Retina (tissue), 1 donor: ENCODE measurements around the gene KCNG1.
A peak's percentile ranks its signal among the peaks of the same experiment; 100 is the strongest.

Source experiments
- DNase-seq: peaks from one replicate; pipeline ENCODE4 v3.0.0-alpha.2; 2016

Gene KCNG1

DNA sequence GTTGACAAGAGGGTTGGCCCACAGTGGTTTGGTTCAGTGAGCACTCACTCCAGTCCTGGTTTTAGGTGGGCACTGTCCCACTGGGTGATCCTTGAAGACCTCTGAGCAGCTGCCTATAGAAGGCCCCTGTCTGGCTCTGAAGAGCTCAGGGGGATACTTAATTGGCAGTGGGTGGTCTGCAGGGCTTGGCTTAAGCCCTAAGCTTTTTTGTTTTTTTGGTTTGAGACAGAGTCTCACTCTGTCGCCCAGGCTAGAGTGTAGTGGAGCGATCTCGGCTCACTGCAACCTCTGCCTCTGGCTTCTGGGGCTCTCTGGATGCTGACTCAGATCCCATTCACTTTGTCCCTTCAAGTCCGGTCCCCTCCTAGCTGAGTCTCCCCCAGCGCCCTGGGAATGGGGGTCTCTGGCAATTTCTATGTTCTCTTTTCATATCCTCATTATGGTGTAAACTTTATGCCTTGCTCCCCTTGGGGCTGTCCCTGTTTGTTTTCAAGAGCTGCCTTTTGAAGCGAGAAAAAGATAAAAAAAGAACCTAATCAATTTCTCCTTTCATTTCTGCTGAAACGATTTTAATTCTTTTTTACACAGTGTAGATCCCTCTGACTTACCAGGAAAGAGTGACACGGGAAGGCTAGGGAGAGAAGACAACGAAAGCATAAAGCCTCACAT lies 12.2 kb upstream of the KCNG1 start:
- DNase-seq, result no peak

DNA sequence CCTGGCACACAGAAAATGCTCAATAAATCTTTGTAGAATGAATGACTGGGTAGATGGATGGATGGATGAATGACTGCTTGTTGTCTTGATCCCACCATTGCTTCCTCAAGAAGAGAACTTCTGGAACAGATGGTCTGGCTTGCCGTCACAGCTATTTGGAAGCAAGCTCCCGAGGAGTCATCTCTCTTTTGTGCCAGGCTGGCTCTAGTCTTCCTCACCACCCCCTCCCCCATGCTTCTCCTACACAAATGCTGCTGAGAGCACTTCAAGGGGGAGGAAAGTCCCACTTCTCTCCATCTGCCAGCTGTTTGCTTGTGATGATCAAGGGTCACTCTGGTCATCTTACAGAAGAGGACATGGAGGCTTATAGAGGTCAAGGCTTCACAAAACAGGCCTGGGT lies 11.6 kb upstream of the KCNG1 start:
- DNase-seq, result no peak

DNA sequence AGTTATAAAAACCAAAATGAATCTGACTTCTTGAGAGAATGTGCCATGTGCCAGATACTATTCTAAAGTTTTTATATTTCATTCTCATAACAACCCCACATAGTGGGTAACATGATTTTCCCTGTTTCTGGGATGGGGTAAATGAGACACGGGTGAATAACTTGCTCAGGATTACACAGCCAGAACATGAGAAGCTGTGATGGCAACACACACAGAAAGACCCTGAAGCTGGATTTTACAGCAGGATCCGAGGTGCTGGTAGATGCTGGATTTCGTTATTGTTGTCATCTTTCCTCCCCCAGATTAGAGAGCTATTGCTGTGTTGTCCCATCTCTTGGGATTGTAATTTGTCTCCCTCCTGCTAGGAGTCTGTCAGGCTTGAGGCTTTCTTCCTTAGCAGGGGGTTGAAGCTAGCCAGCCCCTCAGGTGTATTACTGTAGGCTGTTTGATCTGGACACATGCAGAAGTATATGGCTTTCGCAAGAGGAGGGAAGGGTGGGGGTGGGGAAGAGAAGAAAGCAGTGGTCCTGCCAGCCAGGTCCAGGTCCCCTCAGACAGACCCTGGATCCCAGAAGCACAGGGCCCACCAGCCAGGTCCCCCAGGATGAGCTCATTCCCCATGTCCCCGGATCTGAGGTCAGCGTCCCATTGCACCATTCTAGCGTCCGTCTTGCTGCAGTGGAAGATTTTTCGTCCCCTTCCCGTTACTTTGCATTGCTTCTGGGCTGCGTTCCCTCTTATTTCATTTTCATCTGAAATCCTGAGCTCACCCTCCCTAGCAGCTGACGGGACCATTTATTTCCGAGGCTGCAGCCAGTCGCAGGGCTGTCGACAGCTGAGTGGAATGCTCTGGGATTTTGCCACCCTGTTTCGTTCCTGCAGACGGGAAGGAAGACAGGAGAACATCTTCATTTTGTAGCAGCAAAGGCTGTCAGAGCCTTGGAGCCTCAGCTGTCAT lies 7.3 kb upstream of the KCNG1 start:
- no peak for DNase-seq

DNA sequence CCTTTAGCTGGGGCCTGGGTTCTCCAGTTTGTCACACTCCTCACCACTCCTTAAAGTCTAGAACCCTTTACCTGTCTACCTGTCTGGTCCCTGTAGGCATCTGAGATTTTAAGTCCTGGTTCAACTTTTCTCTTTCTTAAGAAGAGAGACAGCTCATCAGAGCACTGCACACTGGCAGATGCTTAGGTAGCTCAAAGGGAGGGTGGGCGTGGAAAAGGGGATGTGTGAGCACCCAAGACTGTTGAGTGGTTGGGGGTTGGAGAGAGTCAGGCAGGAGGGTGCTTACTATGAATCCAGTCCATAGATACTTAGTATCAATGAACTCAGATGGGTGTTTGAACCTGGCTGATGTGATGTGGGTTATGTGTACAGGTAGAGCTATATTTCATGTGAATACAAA lies 6.6 kb upstream of the KCNG1 start:
- DNase-seq, result no peak

DNA sequence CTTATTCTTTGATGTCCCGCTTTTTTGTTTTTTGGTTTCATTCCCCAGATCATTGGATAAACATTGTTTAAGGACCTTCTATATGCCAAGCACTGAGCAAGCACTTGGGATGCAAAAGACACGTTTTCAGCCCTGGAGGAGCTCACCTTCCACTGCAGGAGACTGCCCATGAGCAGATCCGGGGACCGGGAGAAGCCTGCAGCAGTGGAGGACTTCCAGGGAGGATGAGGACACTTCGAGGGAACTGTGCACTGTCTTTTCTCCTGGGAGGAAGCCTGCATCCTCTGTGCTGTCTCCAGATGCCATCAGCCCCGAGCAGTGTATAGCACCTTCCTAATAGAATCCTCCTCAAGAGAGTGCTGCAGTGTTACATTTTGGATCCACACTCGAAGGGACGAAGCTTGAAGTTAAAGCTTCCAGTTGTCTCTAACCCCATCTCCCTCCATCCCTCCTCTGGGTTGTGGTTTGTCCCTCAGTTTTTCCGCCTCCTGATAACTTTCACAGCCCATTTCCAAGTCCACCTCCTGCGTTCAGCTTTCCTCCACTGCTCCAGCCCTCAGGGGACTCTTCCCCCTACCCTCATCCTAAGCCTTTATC lies 5.8 kb upstream of the KCNG1 start:
- no peak for DNase-seq

DNA sequence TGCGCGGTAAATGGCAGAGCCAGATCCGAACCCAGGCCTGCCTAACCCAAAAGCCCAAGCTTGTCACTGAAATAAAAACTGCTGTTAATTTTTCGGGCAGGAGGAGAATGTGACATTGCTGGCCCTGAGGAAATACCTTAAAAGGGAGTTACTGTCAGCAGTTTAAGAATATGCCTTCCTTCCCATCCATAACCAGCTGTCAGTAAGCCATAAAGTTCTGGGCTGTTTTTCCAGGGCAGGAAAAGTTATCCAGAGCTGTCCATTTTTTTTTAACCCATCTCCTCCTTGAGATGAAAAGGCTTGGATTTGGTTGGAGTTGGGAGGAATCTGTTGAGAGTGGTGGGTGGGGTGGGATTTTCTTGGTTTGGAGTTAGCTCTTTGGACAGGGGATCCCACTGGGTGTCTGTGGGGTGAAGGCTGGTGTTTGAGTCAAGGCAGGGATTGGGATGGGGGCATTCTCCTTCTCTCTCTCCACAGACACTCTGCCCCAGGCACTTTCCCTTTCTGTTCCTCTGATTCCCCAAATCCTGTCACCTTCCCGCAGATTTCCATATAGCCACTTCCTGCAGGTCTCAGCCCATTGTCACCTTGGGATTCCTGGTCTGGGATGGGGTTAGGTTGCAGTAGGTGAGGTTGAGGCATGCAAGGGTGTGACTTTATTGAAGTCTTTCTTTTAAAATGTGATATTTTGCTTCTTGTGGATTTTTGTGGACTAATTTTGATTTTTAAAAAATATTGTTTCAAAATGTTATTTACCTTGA lies 4.3 kb upstream of the KCNG1 start:
- DNase-seq, result no peak

DNA sequence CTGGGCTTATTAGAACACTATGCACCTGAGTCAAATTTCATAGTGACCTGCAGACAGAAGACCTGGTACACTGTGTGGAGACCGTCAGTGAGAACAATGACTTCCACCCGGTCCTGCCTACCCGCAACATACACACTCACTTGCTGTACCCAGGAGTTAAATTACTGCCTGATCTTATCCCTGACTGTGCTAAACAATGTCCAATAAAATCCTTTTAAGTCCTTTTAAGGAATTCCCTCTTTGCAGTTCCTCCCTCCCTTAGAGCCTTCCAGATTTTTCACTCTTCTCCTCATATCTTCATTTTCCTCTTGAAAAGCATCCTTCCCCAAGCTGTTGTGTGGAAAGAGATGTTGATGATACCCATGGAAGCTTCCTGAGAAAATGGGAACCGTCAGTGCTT lies 3.4 kb upstream of the KCNG1 start:
- no peak for DNase-seq

DNA sequence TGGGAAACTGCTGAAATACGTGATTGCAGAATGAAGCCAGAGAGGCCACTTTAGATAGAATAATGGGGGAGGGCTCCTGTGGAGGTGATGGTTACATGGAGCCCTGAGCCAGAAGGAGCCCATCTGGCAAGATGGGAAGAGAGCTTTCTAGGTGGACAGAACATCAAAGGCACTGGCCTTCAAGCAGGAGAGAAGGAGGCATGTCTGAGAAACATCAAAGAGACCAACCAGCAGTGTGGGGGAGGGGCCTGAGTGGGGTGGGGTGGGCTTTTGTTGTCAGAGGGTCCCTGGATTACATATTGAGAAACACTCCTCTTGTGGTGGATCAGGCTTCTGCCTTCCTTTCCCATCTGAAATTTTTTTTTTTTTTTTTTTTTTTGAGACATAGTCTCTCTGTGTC lies 1.9 kb upstream of the KCNG1 start:
- DNase-seq, result no peak

DNA sequence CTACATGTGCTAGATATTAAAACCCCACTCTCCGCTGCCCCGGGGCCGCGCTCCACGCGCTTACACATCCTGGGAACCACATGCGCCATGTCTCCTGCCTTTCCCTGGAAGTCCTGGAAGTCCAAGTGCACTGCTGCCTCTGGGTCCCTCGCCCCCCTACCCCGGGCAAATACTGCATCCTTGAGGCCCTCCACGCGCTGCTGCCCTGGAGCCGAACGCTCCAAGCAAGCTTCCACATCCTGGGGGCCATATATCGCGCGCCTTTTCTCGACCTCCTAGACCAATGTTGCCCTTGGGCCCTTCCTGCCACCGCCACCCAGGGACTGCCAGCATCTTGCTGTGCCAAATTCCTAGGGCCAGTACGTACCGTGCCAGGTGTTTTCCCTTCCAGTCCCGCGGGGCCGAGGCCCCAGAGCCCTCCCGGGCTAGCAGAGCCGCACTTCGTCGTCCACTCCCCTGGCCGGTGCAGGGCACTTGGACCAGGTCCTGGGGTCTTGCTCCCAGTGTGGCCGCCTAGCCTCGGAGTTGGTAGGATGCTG lies 779 bp upstream of the KCNG1 start:
- DNase-seq, result no peak

DNA sequence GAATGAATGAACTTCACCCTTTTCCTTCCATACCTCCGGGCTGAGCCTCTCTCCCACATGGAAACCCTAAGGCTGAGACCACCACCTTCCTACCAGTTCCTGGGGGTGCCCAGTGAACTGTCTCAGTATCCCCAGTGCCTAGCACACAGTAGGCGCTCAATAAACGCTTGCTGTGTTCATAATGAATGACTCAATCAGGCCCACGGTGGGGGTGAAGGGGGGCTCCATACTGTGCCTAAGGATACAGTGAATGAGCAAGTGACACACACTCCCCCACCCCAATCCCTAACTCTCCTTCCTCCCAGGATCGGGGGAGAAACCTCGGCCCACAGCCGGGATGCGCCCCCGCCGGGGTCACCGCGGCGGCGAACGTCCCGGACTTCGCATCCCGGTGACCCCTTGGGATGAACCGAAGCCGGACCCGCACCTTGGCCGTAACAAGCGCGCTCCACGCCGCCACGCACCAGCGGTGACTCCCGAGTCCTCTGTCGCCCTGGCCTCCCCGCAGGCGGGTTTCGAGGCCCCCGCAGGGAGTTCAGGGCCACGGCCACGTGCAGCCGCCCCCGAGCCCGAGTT lies 592 bp downstream of the KCNG1 start:
- no peak for DNase-seq

DNA sequence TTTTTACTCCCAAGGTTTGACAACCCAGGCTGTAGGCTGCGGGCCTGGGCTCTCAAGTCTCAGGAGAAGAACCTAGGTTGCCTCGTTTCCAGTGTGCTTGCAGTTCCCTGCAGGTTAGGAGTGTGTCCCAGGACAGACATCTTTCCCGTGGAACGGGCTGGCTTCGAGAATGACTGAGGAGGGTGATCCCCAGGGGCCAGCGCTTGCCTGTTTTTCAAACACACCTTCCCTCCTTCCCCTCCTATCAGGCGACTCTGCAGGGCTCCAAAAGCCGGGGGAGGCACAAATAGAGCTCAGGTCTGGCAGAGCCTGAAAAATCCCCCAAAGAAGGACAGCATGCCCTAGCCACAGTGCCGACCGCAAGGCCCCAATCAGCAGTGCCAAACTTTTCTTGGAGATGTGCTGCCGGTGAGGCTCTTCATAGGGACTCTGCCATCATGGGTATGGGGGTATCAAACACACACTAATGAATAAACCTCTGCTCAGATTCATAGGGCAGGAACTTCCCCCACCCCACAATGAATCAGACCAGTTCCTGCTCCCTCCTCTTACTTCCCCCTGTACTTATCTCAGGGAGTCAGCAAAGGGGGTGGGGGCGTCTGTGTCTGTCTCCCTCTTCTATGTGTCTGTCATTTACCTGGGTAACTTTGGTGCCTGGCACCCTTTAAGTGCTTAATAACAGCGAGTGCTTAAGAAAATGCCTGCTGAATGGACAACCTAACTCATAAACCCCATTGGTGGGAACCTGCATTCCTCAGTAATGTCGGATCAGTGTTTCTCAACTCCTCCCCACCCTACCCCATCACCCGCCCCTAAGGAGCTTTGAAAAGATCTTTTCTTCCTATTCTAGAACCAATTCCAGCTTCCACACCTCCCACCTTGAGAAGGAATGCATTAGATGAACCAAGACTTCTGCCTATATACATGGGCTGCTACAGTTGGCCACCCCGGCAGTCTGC lies 1.6 kb downstream of the KCNG1 start:
- no peak for DNase-seq

DNA sequence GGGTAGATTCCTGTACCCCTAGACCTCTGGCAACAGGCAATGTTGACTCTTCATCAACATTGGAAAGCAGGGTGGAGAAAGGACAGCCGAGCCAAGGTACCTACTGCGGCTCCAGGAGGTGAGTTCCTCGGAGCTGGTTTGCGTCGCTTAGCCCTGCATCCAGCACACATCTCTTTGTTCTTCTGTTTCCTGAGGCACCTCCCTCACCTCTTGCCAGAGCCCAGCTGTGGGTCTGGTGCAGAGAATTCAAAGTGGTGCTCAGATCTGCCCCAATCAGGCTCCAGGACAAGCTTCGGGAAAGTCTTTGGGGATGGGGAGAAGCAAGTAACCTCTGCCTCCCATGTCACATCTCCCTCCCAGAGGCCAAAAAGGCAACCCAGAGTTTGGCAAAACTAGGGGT lies 2.2 kb downstream of the KCNG1 start:
- DNase-seq, result no peak

DNA sequence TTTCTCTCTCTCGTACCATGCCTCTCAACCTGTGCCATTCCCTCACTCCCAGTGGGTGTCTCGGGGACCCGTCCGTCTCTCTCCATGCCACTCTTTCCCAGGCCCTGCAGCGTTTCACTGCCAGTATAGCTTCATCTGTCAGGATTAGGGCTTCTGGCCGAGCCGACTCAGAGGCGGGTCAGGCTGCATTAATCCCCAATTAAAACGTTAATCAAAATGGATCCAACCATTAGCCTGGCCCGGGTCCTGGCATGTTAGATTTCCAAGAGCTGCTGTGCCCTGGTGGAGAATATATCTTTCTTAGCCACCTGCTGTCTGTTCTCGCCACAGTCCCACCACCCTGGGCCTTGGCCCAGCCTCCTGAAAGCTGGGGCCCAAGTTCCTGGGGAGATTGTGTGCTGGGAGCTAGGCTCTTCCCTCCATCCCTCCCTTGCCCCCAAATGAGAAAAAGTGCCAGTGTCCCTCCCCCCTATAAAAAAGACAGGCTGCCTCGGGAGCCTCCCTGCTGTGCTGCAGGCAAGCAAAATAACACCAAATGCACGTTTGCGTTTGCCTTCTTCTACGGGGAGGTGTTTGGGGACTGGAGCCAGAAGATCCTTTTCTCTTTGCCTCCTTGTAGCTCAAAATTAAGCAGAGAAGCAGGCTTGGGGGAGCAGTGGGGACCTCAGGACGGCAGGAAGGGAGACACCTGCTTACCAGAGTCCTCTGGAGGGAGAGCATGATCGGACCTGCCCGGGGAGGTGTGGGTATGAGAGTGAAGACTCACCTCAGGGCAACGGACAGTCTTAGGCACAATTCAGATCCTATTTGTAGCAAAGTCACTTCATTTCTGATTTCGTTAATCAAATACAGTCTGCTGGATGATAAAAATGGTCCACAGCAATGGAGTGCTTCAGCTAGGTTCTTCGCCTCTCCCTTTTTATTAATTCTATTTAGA lies 3.0 kb downstream of the KCNG1 start:
- peak; percentile 18 for DNase-seq

DNA sequence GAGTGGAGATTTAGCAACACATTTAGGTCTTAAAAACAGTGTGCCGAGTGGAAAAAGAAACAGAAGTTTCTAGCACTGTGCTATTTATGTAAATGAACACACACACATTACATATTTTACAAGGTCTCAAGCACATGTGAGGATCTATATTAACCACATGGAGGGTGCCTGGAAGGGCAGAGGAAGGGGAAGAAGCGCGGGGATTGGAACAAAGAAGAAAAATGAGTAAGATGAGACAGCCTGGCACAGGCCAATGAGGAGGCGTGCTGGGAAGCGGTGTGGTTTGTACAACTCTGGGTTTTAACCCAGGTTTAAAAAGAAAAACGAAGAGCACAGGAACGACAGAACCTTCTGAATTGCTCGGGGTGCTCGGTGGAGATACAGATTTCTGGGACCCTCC lies 5.7 kb downstream of the KCNG1 start:
- DNase-seq, result no peak

DNA sequence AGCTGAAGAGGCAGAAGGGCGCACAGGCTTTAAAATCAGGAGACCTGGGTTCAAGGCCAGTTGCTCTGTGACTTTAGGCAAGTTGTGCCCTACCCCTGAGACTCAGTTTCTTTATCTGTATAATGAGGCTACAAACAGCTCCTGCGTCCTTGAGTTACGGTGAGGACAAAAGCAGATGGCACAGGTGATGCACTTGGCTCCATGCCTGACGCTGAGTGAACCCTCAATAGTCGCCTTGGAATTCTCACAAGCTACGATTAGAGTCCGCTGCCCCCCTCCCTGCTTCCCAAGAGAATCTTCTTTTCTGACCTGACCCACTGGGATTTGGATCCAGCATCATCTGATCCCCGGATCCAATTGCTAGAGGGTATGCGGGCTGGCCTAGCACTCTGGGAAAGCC lies 6.4 kb downstream of the KCNG1 start:
- DNase-seq, result no peak

DNA sequence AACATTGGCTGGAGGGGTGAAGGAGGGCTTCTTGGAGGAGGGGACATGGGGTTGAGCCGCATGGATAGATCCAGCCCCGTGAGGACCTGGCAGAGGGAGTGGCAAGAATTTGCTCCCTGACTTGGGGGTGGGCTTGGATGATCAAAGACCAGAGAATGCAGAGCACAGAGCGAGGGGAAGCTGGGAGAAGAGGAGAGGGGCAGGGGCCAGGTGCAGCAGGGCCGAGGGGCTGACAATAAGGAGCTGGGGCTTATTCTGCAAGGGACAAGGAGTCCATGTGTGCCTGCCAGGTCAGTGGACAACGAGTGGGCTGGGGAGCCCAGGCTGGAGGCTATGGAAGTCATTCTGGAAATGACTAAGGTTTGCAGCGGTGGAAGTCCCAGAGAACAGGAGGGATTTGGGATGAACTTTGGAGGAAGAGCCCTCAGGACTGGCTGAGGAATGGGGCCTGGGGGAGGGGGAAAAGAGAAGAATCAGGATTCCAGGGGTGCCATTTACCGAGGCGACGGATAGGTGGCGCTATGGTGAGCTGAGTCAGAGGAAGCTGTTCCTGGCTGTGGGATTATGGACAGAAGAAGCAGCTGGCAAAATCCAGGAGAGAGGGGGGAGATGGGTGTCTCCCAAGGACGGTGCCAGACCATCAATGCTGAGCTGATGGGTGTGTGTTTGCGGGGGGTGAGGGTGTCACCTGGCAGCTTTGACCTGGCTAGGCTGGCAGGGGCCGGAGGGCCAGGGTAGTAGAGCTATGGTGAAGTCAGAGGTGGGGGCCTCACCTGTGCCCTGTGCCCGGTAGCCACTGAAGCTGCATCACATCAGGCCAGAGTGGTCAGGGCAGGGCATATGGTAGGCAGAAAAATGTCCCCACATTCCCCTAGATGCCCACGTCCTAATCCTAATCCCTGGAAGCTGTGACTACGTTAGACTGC lies 7.8 kb downstream of the KCNG1 start:
- DNase-seq, result peak; percentile 84

DNA sequence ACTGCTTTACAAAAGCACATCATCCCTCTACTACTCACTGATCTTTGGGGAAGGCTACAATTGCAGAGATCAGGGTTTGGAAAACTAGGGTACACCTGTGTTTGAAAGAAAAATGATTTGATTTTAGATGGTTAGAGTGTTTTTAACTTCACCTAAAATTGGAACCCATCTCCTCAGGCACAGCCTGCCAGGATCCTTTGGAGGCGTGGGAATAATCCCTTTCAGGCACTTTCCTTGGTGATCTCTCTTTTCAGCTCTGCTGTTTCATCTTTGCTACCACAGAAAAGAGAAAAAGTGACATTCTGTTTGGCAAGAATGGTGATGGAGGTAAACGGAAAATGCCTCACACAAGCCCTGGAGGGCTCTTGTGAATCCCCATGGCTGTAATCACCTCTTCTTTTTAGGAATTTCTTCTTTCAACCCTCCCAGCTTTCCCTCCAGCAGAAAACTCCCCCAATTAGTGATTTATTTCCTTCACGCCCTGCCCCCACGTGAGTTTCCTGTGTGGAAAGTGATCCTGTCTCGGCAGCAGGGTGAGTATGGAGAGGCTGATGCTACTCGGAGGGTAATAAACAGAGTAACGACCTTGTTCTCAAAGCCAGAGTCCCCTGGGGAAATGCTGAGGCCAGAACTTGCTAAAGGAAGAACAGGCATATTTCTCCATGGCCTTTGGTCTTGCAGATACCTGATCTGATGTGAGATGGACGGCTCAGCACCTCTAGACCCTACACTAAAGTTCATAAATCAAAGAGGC lies 9.2 kb downstream of the KCNG1 start:
- no peak for DNase-seq

DNA sequence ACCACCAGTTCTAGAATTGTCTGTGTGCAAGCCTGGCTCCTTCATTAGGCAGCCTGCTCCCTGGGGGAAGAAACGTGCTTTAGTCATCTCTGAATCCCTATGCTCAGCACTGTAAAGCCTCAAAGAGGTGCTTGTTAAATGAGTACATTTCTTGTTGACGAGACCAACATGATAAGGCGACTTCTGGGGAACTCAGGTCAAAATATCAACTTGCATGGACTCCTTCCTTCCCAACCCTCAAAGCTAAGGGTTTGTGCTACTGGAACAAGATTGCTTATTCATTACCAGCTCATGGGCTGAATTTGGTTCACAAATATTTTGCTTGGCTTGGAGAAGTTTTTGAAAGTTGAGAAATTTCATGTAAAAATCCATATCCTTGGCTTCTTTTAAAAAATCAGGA lies 10.6 kb downstream of the KCNG1 start:
- DNase-seq, result no peak
